Neutrophil (primary cell): ENCODE results near the gene PCDHGA1.

ENCODE experiments used
- H3K27ac ChIP-seq: fragments of 200-600 bp; sonication (generic); 2 replicates; pipeline ENCODE4 v1.5.1; 2016; ENCODE audit warnings: mild to moderate bottlenecking, moderate library complexity
- H3K27me3 ChIP-seq: fragments of 200-600 bp; sonication (generic); 2 replicates; pipeline ENCODE4 v1.6.0; 2016; ENCODE audit warnings: mild to moderate bottlenecking
- H3K36me3 ChIP-seq: fragments of 200-600 bp; sonication (generic); 2 replicates; pipeline ENCODE4 v1.5.1; 2017
- H3K4me1 ChIP-seq, 2 experiments: fragments of 200-600 bp in 1 of 2; sonication (generic) in 1 of 2; 1 replicate in 1 of 2; 2 replicates in 1 of 2; pipeline versions ENCODE4 v1.5.1 to v1.6.1; 2013 to 2016; ENCODE audit warnings: low read depth in 1 of 2, low read length in 1 of 2, mild to moderate bottlenecking in 1 of 2, moderate library complexity in 1 of 2; ENCODE audit not compliant: control insufficient read depth in 1 of 2, insufficient read depth in 1 of 2
- H3K4me3 ChIP-seq, 2 experiments: fragments of 200-600 bp in 1 of 2; sonication (generic) in 1 of 2; 1 replicate in 1 of 2; 2 replicates in 1 of 2; pipeline ENCODE4 v1.5.1; 2013 to 2016; ENCODE audit warnings: low read depth in 1 of 2, low read length in 1 of 2, mild to moderate bottlenecking in 1 of 2, moderate library complexity in 1 of 2
- H3K9me3 ChIP-seq: fragments of 200-600 bp; sonication (generic); 2 replicates; pipeline ENCODE4 v1.5.1; 2016
- CTCF ChIP-seq: fragments of 200-600 bp; sonication (generic); IDR thresholded peaks from 2 replicates; pipeline ENCODE4 v1.5.1; 2016; ENCODE audit warnings: antibody characterized with exemption

Gene PCDHGA1

GRCh38 chr5:141440341-141440740 is 110.0 kb downstream of the PCDHGA1 start:
- Histone ChIP-seq H3K27ac (no peak overlapping the region), H3K4me1 (no peaks in the 10 kb centered on the region), H3K27me3 (peaks cover 83% of the 10 kb centered on the region), H3K9me3 (no peaks in the 10 kb centered on the region), H3K4me3 (no peak overlapping the region), H3K36me3 (no peaks in the 10 kb centered on the region)
- TF ChIP-seq CTCF, result no peak

- Histone ChIP-seq H3K4me1 (no peaks in the 10 kb centered on the region), H3K27me3 (peaks cover 83% of the 10 kb centered on the region), H3K9me3 (no peaks in the 10 kb centered on the region), H3K4me3 (no peak overlapping the region), H3K36me3 (no peaks in the 10 kb centered on the region), H3K27ac (no peak overlapping the region)
- TF ChIP-seq CTCF, result no peak
These were observed 111.4 kb downstream of the PCDHGA1 start for GRCh38 chr5:141441571-141442170.

GRCh38 chr5:141465351-141465750 is 135.0 kb downstream of the PCDHGA1 start:
- Histone ChIP-seq H3K27me3 (peaks cover 49% of the 10 kb centered on the region), H3K4me1 (no peaks in the 10 kb centered on the region), H3K9me3 (no peaks in the 10 kb centered on the region), H3K4me3 (no peak overlapping the region), H3K36me3 (no peaks in the 10 kb centered on the region), H3K27ac (no peak overlapping the region)
- TF ChIP-seq CTCF, result no peak

GRCh38 chr5:141475625-141476131 is 145.4 kb downstream of the PCDHGA1 start, which contains the start of gene PCDHGC3:
TSS of gene PCDHGC3 (plus strand) at chr5:141475966. CDS start at chr5:141476117, 151 bp downstream.
- Histone ChIP-seq H3K4me1 (peaks cover 16 to 17% of the 10 kb centered on the region in 2 experiments), H3K27ac (no peak within 1 kb of the TSS), H3K36me3 (no peaks in the 10 kb centered on the region), H3K27me3 (peaks cover 95% of the 10 kb centered on the region), H3K4me3 (peak within 1 kb of the TSS; percentile 9 to 37), H3K9me3 (no peaks in the 10 kb centered on the region)
- no peak for TF ChIP-seq CTCF

GRCh38 chr5:141476132-141476911 is 146.0 kb downstream of the PCDHGA1 start:
- Histone ChIP-seq H3K4me3 (peak overlapping the region; percentile 9 to 37), H3K9me3 (no peaks in the 10 kb centered on the region), H3K4me1 (peaks cover 16 to 17% of the 10 kb centered on the region in 2 experiments), H3K27me3 (peaks cover 98% of the 10 kb centered on the region), H3K27ac (no peak overlapping the region), H3K36me3 (no peaks in the 10 kb centered on the region)
- no peak for TF ChIP-seq CTCF
